ENCODE results near the gene DLG2. TPM values are rescaled to one million over a fixed set of nuclear protein-coding genes. Genes with fewer than 3 reads are reported as not detected.

Gene DLG2
- total RNA-seq, 1 donor from 2014 or later: 2.4 TPM

- no peak for DNase-seq (ENCODE audit: low spot score, unreplicated experiment)
- H3K4me1 Mint-ChIP-seq (ENCODE audit: low read depth): peaks cover 2% of the 10 kb centered on the region
- H3K27me3 Mint-ChIP-seq: no peaks in the 10 kb centered on the region
- H3K27ac Mint-ChIP-seq: no peak overlapping the region
- no peaks in the 10 kb centered on the region for H3K9me3 Mint-ChIP-seq (ENCODE audit: low read depth)
- H3K4me3 Mint-ChIP-seq (ENCODE audit: low read depth): no peak overlapping the region
- H3K36me3 Mint-ChIP-seq (ENCODE audit: insufficient read depth): no peaks in the 10 kb centered on the region
- TF ChIP-seq CTCF (IDR thresholded peaks at IDR 0.05; ENCODE audit: unreplicated experiment): no peak
Observed at GRCh38 chr11:85316967-85317366, 310.2 kb downstream of the DLG2 start.

GRCh38 chr11:85313741-85314140 is 313.4 kb downstream of the DLG2 start:
- Mint-ChIP-seq H3K4me3 (ENCODE audit: low read depth) (no peak overlapping the region), H3K27me3 (no peaks in the 10 kb centered on the region), H3K36me3 (ENCODE audit: insufficient read depth) (no peaks in the 10 kb centered on the region), H3K4me1 (ENCODE audit: low read depth) (peaks cover 2% of the 10 kb centered on the region), H3K27ac (no peak overlapping the region), H3K9me3 (ENCODE audit: low read depth) (no peaks in the 10 kb centered on the region)
- no peak for TF ChIP-seq CTCF (IDR thresholded peaks at IDR 0.05; ENCODE audit: unreplicated experiment)
- DNase-seq (ENCODE audit: low spot score, unreplicated experiment): no peak

- H3K4me3 Mint-ChIP-seq (ENCODE audit: low read depth): no peak overlapping the region
- no peaks in the 10 kb centered on the region for H3K36me3 Mint-ChIP-seq (ENCODE audit: insufficient read depth)
- H3K4me1 Mint-ChIP-seq (ENCODE audit: low read depth): no peaks in the 10 kb centered on the region
- no peak overlapping the region for H3K27ac Mint-ChIP-seq
- no peak for TF ChIP-seq CTCF (IDR thresholded peaks at IDR 0.05; ENCODE audit: unreplicated experiment)
- DNase-seq (ENCODE audit: low spot score, unreplicated experiment): no peak
- H3K27me3 Mint-ChIP-seq: no peaks in the 10 kb centered on the region
- no peaks in the 10 kb centered on the region for H3K9me3 Mint-ChIP-seq (ENCODE audit: low read depth)
Observed at GRCh38 chr11:85310479-85310878, 316.7 kb downstream of the DLG2 start.

- Mint-ChIP-seq H3K4me1 (ENCODE audit: low read depth) (no peaks in the 10 kb centered on the region), H3K9me3 (ENCODE audit: low read depth) (no peaks in the 10 kb centered on the region), H3K27ac (no peak overlapping the region), H3K27me3 (no peaks in the 10 kb centered on the region), H3K36me3 (ENCODE audit: insufficient read depth) (no peaks in the 10 kb centered on the region), H3K4me3 (ENCODE audit: low read depth) (no peak overlapping the region)
- TF ChIP-seq CTCF (IDR thresholded peaks at IDR 0.05; ENCODE audit: unreplicated experiment): no peak
- DNase-seq (ENCODE audit: low spot score, unreplicated experiment): no peak
Observed at GRCh38 chr11:85307366-85307765, 319.8 kb downstream of the DLG2 start.

- no peaks in the 10 kb centered on the region for H3K9me3 Mint-ChIP-seq (ENCODE audit: low read depth)
- TF ChIP-seq CTCF (IDR thresholded peaks at IDR 0.05; ENCODE audit: unreplicated experiment): no peak
- H3K27ac Mint-ChIP-seq: no peak overlapping the region
- H3K4me1 Mint-ChIP-seq (ENCODE audit: low read depth): peaks cover 9% of the 10 kb centered on the region
- no peaks in the 10 kb centered on the region for H3K36me3 Mint-ChIP-seq (ENCODE audit: insufficient read depth)
- H3K27me3 Mint-ChIP-seq: no peaks in the 10 kb centered on the region
- DNase-seq (ENCODE audit: low spot score, unreplicated experiment): no peak
- no peak overlapping the region for H3K4me3 Mint-ChIP-seq (ENCODE audit: low read depth)
Observed at GRCh38 chr11:85301895-85302678, 325.1 kb downstream of the DLG2 start.
